HG02870 (cell line): ENCODE measurements around the gene P2RY8.

Experiments used
- ATAC-seq: cut with Tn5 transposase; IDR thresholded peaks from one replicate; pipeline ENCODE4 v1.9.1; 2021; ENCODE audit warnings: mild to moderate bottlenecking, moderate library complexity; ENCODE audit not compliant: unreplicated experiment

The P2RY8 gene

GRCh38 chrX:1420371-1420770, 116.6 kb downstream of the P2RY8 start:
- no peak for ATAC-seq

- no peak for ATAC-seq
Observed at GRCh38 chrX:1419545-1420355, 117.2 kb downstream of the P2RY8 start.

- ATAC-seq: no peak
Observed at GRCh38 chrX:1418901-1419544, 118.0 kb downstream of the P2RY8 start.

GRCh38 chrX:1417921-1418771, 118.8 kb downstream of the P2RY8 start:
- ATAC-seq: no peak

GRCh38 chrX:1416965-1417760, 119.8 kb downstream of the P2RY8 start:
- ATAC-seq: no peak

- ATAC-seq: no peak
Observed at GRCh38 chrX:1416327-1416784, 120.6 kb downstream of the P2RY8 start.
